ENCODE data around the gene DUOX1. TPM values are rescaled to one million over a fixed set of nuclear protein-coding genes. Genes with fewer than 3 reads are reported as not detected.

Gene DUOX1
- polyA plus RNA-seq, 1 of the 3 experiments (the other 2 are of a cell fraction) = not detected

- no peaks in the 10 kb centered on the region for H4K20me1 ChIP-seq (ENCODE audit: insufficient read depth)
- WGBS (ENCODE audit: low lambda C conversion rate) = 30% methylated on average over 10 of the region's 14 CpGs
- no peak overlapping the region; a peak in 1 of 4 replicates for H3K4me3 ChIP-seq (ENCODE audit: low read depth in 2 of 2, low read length in 1 of 2)
- H3K79me2 ChIP-seq (ENCODE audit: insufficient read depth) = no peaks in the 10 kb centered on the region
- TF ChIP-seq RCOR1 (IDR thresholded peaks at IDR 0.05; ENCODE audit: low read length) = no peak
- TF ChIP-seq TCF12 (IDR thresholded peaks at IDR 0.05) = no peak
- no peak for TF ChIP-seq SMC3 (IDR thresholded peaks at IDR 0.05; ENCODE audit: low read depth, low read length)
- no peak for TF ChIP-seq EZH2phosphoT487 (IDR thresholded peaks at IDR 0.05; ENCODE audit: borderline replicate concordance, low read depth)
- TF ChIP-seq JUND (IDR thresholded peaks at IDR 0.05) = no peak
- TF ChIP-seq ELF1 (IDR thresholded peaks at IDR 0.05) = no peak
- TF ChIP-seq RFX5 (IDR thresholded peaks at IDR 0.05; ENCODE audit: low read length) = no peak
- TF ChIP-seq, protein P1, sequence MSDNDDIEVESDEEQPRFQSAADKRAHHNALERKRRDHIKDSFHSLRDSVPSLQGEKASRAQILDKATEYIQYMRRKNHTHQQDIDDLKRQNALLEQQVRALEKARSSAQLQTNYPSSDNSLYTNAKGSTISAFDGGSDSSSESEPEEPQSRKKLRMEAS (IDR thresholded peaks at IDR 0.05; ENCODE audit: low read depth) = no peak
- no peak for TF ChIP-seq RXRA (IDR thresholded peaks at IDR 0.05; ENCODE audit: borderline replicate concordance, low read depth)
- TF ChIP-seq, protein P2, sequence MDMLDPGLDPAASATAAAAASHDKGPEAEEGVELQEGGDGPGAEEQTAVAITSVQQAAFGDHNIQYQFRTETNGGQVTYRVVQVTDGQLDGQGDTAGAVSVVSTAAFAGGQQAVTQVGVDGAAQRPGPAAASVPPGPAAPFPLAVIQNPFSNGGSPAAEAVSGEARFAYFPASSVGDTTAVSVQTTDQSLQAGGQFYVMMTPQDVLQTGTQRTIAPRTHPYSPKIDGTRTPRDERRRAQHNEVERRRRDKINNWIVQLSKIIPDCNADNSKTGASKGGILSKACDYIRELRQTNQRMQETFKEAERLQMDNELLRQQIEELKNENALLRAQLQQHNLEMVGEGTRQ (IDR thresholded peaks at IDR 0.05; ENCODE audit: borderline replicate concordance, low read depth, low read length) = no peak
- TF ChIP-seq, protein P3, sequence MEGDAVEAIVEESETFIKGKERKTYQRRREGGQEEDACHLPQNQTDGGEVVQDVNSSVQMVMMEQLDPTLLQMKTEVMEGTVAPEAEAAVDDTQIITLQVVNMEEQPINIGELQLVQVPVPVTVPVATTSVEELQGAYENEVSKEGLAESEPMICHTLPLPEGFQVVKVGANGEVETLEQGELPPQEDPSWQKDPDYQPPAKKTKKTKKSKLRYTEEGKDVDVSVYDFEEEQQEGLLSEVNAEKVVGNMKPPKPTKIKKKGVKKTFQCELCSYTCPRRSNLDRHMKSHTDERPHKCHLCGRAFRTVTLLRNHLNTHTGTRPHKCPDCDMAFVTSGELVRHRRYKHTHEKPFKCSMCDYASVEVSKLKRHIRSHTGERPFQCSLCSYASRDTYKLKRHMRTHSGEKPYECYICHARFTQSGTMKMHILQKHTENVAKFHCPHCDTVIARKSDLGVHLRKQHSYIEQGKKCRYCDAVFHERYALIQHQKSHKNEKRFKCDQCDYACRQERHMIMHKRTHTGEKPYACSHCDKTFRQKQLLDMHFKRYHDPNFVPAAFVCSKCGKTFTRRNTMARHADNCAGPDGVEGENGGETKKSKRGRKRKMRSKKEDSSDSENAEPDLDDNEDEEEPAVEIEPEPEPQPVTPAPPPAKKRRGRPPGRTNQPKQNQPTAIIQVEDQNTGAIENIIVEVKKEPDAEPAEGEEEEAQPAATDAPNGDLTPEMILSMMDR (IDR thresholded peaks at IDR 0.05) = no peak
- no peak for TF ChIP-seq YY1 (IDR thresholded peaks at IDR 0.05; ENCODE audit: low read depth)
- TF ChIP-seq USF1 (IDR thresholded peaks at IDR 0.05; ENCODE audit: borderline replicate concordance, low read depth) = no peak
- TF ChIP-seq REST (IDR thresholded peaks at IDR 0.05; ENCODE audit: low read depth, low read length) = no peak
- TF ChIP-seq FOXM1 (IDR thresholded peaks at IDR 0.05; ENCODE audit: low read depth) = no peak
- TF ChIP-seq FOXJ3 (CRISPR knock-in tag; IDR thresholded peaks at IDR 0.05) = no peak
- peak overlapping the region; percentile 44; the same call in 1 of the 2 replicates for H3K4me2 ChIP-seq
- H3K9me3 ChIP-seq = no peaks in the 10 kb centered on the region
- ChIA-PET POLR2A (no interaction called here), CTCF (interaction anchor here (1.2 to 2.3 kb wide), 7 partner anchors 12 to 145 kb away, joined by 3 to 7 read pairs (median 5); no protein-coding TSS in a partner anchor)
- peaks cover 57% of the 10 kb centered on the region for H3K27me3 ChIP-seq (ENCODE audit: insufficient read depth)
- no peaks in the 10 kb centered on the region for H3F3A ChIP-seq (replicated peaks; ENCODE audit: insufficient read depth)
- no peaks in the 10 kb centered on the region for H3K9me2 ChIP-seq
- H3K27ac ChIP-seq (ENCODE audit: low read depth in 2 of 2, low read length in 1 of 2) = no peak overlapping the region
- H3K36me3 ChIP-seq (replicated peaks in 1 of 2; ENCODE audit: control insufficient read depth in 1 of 2, insufficient read depth in 2 of 2, low read length in 1 of 2) = no peaks in the 10 kb centered on the region
- H3K4me1 ChIP-seq (ENCODE audit: control insufficient read depth in 1 of 2, insufficient read depth in 2 of 2, low read depth in 1 of 2, low read length in 1 of 2) = peaks cover 0 to 22% of the 10 kb centered on the region in 2 experiments; a peak in 1 of 4 replicates
- DNase-seq = peak; percentile 42
- H3K9ac ChIP-seq = no peak overlapping the region
- no peak overlapping the region for H2AFZ ChIP-seq (ENCODE audit: low read depth)
Observed at GRCh38 chr15:45113380-45113990, 16.3 kb upstream of the DUOX1 start.
